LoVo (cell line): Measurements from ENCODE around the gene IFITM1.
"Not testable (repeated sequence)": the region's sequence is repeated elsewhere in the genome, so short reads cannot be mapped to it uniquely, and the experiment has no call there.

Experiments
- DNase-seq: peaks from one replicate; pipeline ENCODE4 v3.0.0-alpha.2; 2016; ENCODE audit warnings: low spot score

The IFITM1 gene

GRCh38 chr11:308740-309665 is 4.8 kb upstream of the IFITM1 start:
- DNase-seq = peak; percentile 75

- DNase-seq = not testable (repeated sequence)
Observed at GRCh38 chr11:309979-310572, 3.8 kb upstream of the IFITM1 start.

- DNase-seq = not testable (repeated sequence)
Observed at GRCh38 chr11:311013-311748, 2.7 kb upstream of the IFITM1 start.

- no peak for DNase-seq
Observed at GRCh38 chr11:312092-312816, 1.6 kb upstream of the IFITM1 start.

- DNase-seq = no peak
Observed at GRCh38 chr11:313304-313786, 495 bp upstream of the IFITM1 start.

- DNase-seq = not testable (repeated sequence)
Observed at GRCh38 chr11:314554-314875, 675 bp downstream of the IFITM1 start.

- DNase-seq = no peak
Observed at GRCh38 chr11:315051-315481, 1.2 kb downstream of the IFITM1 start.

GRCh38 chr11:315516-315994 is 1.7 kb downstream of the IFITM1 start:
- no peak for DNase-seq

- DNase-seq = no peak
Observed at GRCh38 chr11:316031-316701, 2.3 kb downstream of the IFITM1 start.

GRCh38 chr11:316891-317301 is 3.1 kb downstream of the IFITM1 start:
- no peak for DNase-seq

GRCh38 chr11:317668-318404 is 4.0 kb downstream of the IFITM1 start:
- DNase-seq = not testable (repeated sequence)

GRCh38 chr11:318405-319120 is 4.7 kb downstream of the IFITM1 start:
- DNase-seq = not testable (repeated sequence)

GRCh38 chr11:319121-319887 is 5.5 kb downstream of the IFITM1 start:
- not testable (repeated sequence) for DNase-seq

GRCh38 chr11:319888-320273 is 6.0 kb downstream of the IFITM1 start:
- not testable (repeated sequence) for DNase-seq

GRCh38 chr11:324156-324555 is 10.3 kb downstream of the IFITM1 start:
- DNase-seq = no peak

GRCh38 chr11:324593-325517 is 11.0 kb downstream of the IFITM1 start:
- not testable (repeated sequence) for DNase-seq

- no peak for DNase-seq
Observed at GRCh38 chr11:325796-326591, 12.2 kb downstream of the IFITM1 start.
